GM18907 (cell line): ENCODE results near the gene GRAMD1B.
A peak's percentile ranks its signal among the peaks of the same experiment; 100 is the strongest.

ENCODE experiments used
- ATAC-seq: cut with Tn5 transposase; IDR thresholded peaks from one replicate; pipeline ENCODE4 v1.9.1; 2021; ENCODE audit warnings: mild to moderate bottlenecking, moderate library complexity; ENCODE audit not compliant: unreplicated experiment

The GRAMD1B gene

GRCh38 chr11:123526027-123526805, 96.1 kb downstream of the GRAMD1B start:
- no peak for ATAC-seq

DNA sequence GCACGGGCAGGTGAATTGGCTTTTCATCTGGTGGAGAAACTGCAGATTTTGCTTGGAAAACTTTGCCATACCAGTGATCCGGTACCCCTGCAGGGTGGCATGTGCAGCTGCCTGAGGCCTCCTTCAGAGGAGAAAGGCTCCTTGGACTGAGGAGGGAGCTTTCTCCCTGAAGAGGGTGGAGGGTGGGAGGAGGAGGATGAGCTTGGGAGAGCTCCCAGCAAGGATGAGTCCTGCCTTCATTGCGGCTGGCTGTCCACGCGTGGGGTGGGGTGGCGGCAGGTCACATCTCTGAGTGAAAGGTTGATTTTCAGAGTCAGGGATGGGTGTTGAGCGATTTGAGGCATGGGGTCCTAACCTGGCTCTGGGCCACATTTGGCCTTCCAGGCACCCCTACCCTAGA, 96.8 kb downstream of the GRAMD1B start:
- no peak for ATAC-seq

DNA sequence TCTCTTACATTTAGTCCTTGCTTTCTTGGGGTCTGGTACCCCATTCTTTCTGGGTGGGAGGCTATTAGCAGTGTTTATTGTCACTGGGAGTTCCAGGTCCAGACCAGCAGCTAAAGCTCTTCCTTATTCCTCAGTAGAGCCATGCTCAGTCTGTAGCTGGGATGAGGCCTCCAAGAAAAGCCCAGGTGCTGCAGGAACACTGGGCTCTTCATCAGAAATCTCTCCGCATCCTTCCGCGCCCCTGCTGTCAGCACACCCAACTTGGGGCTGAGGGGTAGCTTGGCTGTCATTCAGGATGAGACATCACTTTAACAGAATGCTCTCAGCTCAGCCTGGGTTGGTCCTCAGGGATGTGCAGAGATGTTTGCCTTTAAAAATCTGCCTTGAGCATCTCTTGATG, 97.5 kb downstream of the GRAMD1B start:
- no peak for ATAC-seq

- ATAC-seq: no peak
These were observed 97.9 kb downstream of the GRAMD1B start for GRCh38 chr11:123527947-123528346.

GRCh38 chr11:123531325-123531724, 101.3 kb downstream of the GRAMD1B start:
- ATAC-seq: no peak

GRCh38 chr11:123532131-123532530, 102.1 kb downstream of the GRAMD1B start:
- ATAC-seq: no peak

DNA sequence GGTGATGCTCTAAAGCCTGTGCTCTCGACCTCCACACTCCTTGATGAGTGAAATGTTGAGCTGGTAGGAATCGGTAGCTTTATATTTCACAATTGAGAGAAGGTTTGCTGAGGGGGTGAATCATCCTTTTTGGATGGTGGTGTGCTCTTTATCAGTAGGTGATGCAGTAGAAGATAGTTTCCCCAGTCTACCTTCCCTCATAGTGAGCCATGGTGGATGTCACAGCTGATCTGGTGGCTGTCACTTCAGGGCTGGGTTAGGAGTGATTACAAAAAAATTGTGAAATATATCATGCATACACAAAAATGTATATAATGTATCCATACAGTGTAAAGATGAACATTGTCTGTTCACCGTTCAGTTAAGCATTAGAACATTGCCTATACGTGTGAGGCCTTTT, 105.3 kb downstream of the GRAMD1B start:
- no peak for ATAC-seq

DNA sequence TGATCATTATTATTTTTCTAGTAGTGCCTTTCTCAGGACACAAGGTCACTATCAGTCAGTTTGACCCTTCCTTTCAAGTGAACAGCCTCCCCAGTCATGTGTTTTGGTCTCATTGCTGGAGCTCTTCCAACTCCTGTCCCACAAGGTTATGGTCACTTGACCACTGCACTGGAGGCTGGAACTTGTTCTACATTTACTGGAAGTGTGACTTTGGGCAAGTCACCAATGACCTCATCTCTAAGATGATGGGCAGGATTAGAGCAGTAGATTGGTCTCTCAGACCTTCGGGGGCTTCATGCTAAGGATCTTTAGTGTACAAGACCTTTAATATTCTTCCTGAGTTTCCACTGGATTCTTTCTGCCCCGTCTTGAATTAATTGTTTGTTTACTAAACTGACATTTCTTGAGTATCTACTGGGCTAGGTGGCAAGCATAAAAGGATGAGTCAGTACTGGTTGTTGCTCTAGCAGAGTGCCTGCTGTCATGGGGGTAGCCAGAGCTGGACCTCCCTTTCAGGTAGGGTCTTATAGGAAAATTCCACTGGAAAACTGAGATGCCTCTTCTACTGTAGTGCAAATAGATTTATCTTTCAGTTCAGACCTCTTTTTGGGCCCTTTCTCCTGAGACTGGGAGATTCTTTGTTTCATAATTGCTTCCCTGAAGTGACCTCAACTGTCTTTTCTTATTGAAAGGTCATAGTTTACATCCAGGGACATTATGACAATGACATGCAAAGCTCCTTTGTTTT, 106.8 kb downstream of the GRAMD1B start:
- ATAC-seq: no peak

GRCh38 chr11:123537726-123538125, 107.7 kb downstream of the GRAMD1B start:
- no peak for ATAC-seq

GRCh38 chr11:123543797-123544196, 113.7 kb downstream of the GRAMD1B start:
- no peak for ATAC-seq

- no peak for ATAC-seq
These were observed 114.7 kb downstream of the GRAMD1B start for GRCh38 chr11:123544631-123545375.

DNA sequence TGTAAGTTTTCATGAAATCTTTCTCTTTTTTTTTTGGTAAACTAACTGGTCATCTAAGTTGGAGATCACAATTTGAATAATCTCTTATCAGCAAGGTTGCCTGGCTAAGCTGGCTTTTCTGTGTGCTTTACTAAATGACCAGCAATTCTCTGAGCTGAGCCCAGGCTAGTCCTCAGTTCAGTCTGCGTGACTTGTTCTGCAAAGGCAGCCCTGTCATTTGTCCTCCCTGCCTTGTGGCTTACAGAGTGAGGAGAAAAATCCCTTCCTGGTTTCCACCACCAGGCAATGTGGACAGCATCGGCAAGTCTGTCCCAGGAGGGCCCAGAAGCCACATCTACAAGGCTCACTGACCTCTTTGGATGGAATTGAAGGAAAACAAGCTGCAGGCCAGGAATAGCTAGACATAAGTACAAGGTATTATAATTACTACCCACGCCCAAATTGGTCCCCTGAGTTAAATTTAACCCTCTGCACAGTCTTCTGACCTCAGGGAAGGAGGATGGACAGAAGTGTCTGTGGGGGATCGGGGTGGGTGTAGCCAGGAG, 115.7 kb downstream of the GRAMD1B start:
- no peak for ATAC-seq

DNA sequence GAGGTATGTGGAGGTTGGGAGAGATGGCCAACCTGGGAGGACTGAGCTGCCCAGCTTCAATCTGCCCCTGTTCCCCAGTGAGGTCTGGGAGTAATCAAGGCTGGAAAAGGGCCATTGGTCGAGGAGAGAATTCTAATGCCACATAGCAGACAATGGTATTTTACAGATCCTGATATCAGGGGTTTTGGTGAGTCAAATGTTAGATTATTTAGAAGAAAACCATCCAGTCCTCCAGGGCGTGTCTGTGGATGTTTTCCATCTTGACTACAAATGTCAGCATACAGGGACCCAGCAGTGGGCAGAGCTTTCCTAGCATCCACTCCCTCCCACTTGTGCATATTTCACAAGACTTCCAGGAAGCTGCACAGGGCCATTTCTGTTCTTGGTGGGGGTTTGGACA, 116.4 kb downstream of the GRAMD1B start:
- no peak for ATAC-seq

- ATAC-seq: peak; percentile 84
These were observed 117.1 kb downstream of the GRAMD1B start for GRCh38 chr11:123547180-123547579.

DNA sequence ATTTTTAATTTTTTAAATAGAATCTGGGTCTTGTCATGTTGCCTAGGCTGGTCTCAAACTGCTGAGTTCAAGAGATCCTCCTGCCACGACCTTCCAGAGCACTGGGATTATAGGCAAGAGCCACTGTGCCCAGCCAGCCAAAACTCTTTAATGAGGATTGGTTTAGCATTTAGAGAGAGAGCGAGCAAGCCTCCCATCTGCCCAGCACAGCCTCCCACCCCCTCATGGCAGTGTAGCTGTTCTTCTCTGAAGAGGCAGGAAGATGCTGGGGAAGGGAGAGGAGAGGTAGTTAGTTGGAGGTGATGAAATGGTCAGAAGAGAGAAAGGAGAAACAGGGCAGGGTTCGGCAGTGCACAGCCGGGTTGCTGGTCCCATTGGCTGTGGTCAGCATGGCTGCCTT, 118.7 kb downstream of the GRAMD1B start:
- ATAC-seq: no peak

GRCh38 chr11:123549926-123550917, 120.2 kb downstream of the GRAMD1B start:
- ATAC-seq: no peak

GRCh38 chr11:123551079-123551478, 121.0 kb downstream of the GRAMD1B start:
- ATAC-seq: no peak

DNA sequence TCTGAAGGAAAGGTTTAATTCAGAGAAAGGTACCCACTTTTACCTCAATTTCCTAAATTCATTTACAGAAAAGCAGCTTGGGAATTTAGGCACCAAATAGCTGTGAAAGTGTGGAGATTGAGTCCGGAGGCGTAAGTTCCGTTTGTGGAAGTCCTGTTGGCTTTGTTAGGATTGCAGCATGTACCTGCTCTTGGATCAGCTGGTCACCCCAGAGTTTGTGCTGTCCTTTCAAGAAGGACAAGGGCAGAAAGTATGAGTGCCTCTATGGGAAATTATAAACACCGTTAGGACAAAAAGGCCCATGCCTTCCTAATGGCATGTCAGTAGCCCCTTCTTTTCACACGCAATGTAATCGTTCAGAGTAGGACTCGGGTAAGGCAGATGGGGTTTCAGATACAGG, 126.6 kb downstream of the GRAMD1B start:
- no peak for ATAC-seq

- no peak for ATAC-seq
These were observed 128.7 kb downstream of the GRAMD1B start for GRCh38 chr11:123558536-123559315.
